ENCODE measurements around the gene CPN1.
"Not testable (repeated sequence)": the region's sequence is repeated elsewhere in the genome, so short reads cannot be mapped to it uniquely, and the experiment has no call there.

The CPN1 gene

DNA sequence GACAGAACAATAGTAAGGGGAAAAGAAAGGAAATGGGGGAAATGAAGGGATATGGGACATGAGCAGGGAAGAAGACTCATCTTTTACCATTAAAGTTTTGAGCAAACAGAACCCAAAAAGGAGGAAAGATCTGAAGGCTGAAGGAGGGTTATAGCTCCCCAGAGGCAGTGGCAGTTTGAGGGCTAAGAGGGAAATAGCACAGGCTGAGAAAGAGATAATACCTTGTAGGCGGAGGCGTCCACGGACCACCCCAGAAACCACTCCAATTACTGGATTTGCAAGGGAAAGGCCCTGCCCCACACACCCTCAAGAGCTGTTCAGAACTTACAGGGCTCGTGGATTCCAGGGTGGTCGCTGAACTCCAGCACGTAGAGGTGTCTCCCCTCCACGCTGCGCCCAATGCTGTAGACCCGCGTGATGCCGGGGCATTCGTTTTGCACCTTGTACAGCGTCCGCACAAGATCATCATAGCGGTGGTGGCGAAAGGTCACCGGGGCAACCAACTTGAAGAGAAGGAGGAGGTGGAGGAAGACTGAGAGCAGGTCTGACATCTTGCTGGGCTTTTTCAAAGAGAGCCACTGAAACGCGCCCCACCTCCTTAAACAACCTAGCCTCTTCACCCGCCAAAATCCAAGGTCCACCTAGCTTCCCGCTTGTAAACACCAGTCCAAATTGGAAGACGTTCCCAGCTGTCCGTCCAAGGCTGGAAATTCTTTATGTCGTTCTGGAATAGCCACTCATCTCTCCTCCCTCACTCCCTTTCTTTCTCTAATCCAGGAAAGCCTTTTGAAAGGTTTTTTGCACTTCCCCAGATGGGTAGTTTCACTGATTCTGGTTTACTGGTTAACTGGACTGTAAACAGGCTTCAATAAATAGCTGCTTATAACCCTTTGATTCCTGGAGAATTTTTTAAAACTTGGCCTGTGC, at the start of gene CPN1:
Gene CPN1, minus strand, starts transcription at position 795 of the 927 bp plus-strand sequence. Its CDS starts 244 bp downstream, at position 551.
- Histone ChIP-seq H3K27ac (ENCODE audit: low read depth, low read length) (no peak within 1 kb of the TSS), H3K4me1 (ENCODE audit: control insufficient read depth, insufficient read depth, low read length) (no peaks in the 10 kb centered on the region), H3K4me3 (ENCODE audit: low read length) (no peak within 1 kb of the TSS), H3K9ac (ENCODE audit: low read length) (no peak within 1 kb of the TSS), H3K27me3 (ENCODE audit: control insufficient read depth, insufficient read depth, low read length) (no peaks in the 10 kb centered on the region), H3K36me3 (ENCODE audit: control insufficient read depth, insufficient read depth, low read length) (no peaks in the 10 kb centered on the region)

DNA sequence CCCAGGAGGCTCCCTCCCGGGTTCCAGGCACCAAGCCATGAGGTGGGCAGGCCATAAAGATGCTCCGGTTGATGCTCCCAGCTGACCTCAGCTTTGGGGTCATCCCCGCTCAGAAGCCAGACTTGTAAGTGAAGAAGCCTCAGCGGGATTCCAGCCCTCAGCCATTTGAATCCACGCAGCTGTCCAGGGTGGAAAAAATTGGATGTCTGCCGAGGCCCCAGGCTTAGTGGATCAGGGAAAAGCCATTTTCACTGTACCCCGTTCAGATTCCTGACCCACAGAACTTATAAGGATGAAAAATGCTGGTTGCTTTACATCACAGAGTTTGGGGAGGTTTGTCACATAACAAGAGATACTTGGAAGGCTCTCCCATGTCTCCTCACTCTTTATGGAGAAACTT, 49.2 kb upstream of the CPN1 start:
- Histone ChIP-seq H3K4me1 (ENCODE audit: control insufficient read depth, insufficient read depth, low read length) (no peaks in the 10 kb centered on the region), H3K27ac (ENCODE audit: low read depth, low read length) (no peak overlapping the region), H3K27me3 (ENCODE audit: control insufficient read depth, insufficient read depth, low read length) (no peaks in the 10 kb centered on the region), H3K4me3 (ENCODE audit: low read length) (no peak overlapping the region), H3K36me3 (ENCODE audit: control insufficient read depth, insufficient read depth, low read length) (no peaks in the 10 kb centered on the region), H3K9ac (ENCODE audit: low read length) (no peak overlapping the region)

DNA sequence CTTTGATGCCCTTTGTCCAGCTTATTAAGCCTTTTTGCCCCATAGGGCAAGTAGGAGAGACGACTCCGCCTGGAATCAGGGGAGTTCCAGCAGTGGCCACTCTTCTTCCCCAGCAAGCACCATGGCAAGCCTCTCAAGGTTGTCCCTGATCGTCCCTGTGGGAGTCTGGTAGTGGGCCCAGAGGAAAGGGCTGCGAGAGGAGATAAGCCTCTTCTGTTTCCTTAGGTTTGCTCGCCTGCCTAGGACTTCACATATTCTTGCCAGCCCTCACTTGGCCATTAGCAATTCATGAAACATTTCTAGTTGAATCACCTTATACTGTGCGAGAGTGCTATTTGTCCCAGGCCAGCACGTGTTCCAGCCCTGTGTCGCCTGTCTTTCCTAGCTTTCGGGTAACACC, 47.8 kb upstream of the CPN1 start:
- Histone ChIP-seq H3K4me3 (ENCODE audit: low read length) (no peak overlapping the region), H3K4me1 (ENCODE audit: control insufficient read depth, insufficient read depth, low read length) (no peaks in the 10 kb centered on the region), H3K27me3 (ENCODE audit: control insufficient read depth, insufficient read depth, low read length) (no peaks in the 10 kb centered on the region), H3K9ac (ENCODE audit: low read length) (no peak overlapping the region), H3K36me3 (ENCODE audit: control insufficient read depth, insufficient read depth, low read length) (no peaks in the 10 kb centered on the region), H3K27ac (ENCODE audit: low read depth, low read length) (no peak overlapping the region)

DNA sequence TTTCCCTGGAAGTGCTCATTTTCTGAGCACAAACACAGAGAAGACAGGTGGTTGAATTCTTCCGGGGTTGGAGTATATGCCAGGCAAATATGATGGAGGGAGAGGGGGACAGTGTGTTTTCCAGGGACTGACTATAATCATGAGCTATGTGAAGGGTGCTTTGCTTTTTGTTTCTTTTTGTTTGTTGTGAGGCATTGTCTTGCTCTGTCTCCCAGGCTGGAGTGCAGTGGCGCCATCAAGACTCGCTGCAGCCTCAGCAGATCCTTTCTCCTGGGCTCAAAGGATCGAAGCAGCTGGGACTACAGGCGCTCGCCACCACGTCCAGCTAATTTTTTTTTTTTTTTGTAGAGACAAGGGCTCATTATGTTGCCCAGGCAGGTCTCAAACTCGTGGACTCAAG, 47.3 kb upstream of the CPN1 start:
- no peak overlapping the region for H3K27ac ChIP-seq (ENCODE audit: low read depth, low read length)
- no peak overlapping the region for H3K4me3 ChIP-seq (ENCODE audit: low read length)
- H3K36me3 ChIP-seq (ENCODE audit: control insufficient read depth, insufficient read depth, low read length): no peaks in the 10 kb centered on the region
- no peak overlapping the region for H3K9ac ChIP-seq (ENCODE audit: low read length)
- no peaks in the 10 kb centered on the region for H3K4me1 ChIP-seq (ENCODE audit: control insufficient read depth, insufficient read depth, low read length)
- H3K27me3 ChIP-seq (ENCODE audit: control insufficient read depth, insufficient read depth, low read length): no peaks in the 10 kb centered on the region

DNA sequence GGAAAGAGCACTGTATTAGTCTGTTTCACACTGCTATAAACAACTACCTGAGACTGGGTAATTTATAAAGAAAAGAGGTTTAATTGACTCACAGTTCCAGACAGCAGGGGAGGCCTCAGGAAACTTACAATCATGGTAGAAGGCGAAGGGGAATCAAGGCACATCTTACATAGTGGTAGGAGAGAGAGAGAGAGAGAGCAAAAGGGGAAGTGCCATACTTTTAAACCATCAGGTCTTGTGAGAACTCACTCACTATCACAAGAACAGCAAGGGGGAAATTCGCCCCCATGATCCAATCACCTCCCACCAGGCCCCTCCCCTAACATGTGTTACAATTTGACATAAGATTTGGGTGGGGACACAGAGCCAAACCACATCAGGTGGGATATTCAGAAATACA, 43.7 kb upstream of the CPN1 start:
- H3K27ac ChIP-seq (ENCODE audit: low read depth, low read length): not testable (repeated sequence)

DNA sequence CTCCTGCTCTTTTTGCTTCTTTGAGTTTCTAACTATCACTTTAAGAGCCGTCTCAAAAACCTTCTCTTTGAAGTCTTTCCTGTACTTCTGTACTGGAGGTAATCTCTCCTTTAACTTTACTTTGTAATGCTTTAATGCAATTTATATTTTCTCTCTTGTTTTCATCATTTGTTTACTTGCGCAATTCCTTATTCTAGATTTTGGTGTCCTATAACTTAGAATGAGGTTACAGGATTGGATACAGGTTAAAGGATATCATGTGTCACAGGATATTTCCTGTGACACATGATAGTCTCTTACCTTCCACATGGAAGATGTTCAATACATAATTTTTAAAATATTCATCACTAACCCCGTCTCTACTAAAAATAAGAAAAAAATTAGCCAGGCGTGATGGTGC, 42.4 kb upstream of the CPN1 start:
- Histone ChIP-seq H3K4me1 (ENCODE audit: control insufficient read depth, insufficient read depth, low read length) (no peaks in the 10 kb centered on the region), H3K4me3 (ENCODE audit: low read length) (no peak overlapping the region), H3K36me3 (ENCODE audit: control insufficient read depth, insufficient read depth, low read length) (no peaks in the 10 kb centered on the region)

More for the DNA sequence above, 43.7 kb upstream of the CPN1 start:
- not testable (repeated sequence) for H3K9ac ChIP-seq (ENCODE audit: low read length); H3K4me1 ChIP-seq (ENCODE audit: control insufficient read depth, insufficient read depth, low read length); H3K4me3 ChIP-seq (ENCODE audit: low read length); H3K27me3 ChIP-seq (ENCODE audit: control insufficient read depth, insufficient read depth, low read length); H3K36me3 ChIP-seq (ENCODE audit: control insufficient read depth, insufficient read depth, low read length)

DNA sequence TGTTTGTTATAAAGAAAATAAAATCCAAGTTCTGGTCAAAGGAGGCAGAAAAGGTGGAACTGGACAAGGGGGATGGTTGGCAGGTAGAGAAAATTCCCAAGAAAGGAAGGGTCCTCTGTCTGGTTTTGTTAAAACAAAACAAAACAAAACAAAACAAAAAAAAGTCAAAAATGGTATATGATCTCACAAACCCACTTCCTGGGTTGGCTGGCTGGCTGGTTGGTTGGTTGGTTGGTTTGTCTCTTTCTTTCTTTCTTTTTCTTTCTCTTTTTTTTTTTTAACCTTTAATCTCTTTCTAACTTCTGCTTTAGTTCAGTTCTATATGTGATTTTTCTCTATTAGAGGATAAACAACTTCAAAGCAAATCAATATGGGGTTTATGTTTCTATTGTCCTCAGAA, 41.1 kb upstream of the CPN1 start:
- Histone ChIP-seq H3K27me3 (ENCODE audit: control insufficient read depth, insufficient read depth, low read length) (no peaks in the 10 kb centered on the region), H3K9ac (ENCODE audit: low read length) (no peak overlapping the region), H3K27ac (ENCODE audit: low read depth, low read length) (no peak overlapping the region), H3K4me1 (ENCODE audit: control insufficient read depth, insufficient read depth, low read length) (no peaks in the 10 kb centered on the region), H3K4me3 (ENCODE audit: low read length) (no peak overlapping the region), H3K36me3 (ENCODE audit: control insufficient read depth, insufficient read depth, low read length) (no peaks in the 10 kb centered on the region)

More for the DNA sequence above, 42.4 kb upstream of the CPN1 start:
- H3K27ac ChIP-seq (ENCODE audit: low read depth, low read length): no peak overlapping the region
- no peaks in the 10 kb centered on the region for H3K27me3 ChIP-seq (ENCODE audit: control insufficient read depth, insufficient read depth, low read length)
- H3K9ac ChIP-seq (ENCODE audit: low read length): no peak overlapping the region

DNA sequence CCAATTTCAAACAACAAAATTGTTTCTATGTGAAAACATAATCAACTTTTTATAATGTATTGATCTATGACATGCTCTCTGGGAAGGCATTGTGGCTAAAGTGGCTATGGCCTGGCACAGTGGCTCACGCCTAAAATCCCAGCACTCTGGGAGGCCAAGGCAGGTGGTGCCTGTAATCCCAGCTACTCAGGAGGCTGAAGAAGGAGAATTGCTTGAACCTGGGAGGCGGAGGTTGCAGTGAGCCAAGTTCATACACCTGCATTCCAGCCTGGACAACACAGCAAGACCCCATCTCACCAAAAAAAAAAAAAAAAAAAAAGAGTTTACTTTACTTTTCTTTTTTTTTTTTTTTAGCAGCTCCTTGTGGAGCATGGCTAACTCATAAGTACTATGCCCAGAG, 38.9 kb upstream of the CPN1 start:
- Histone ChIP-seq H3K36me3 (ENCODE audit: control insufficient read depth, insufficient read depth, low read length) (no peaks in the 10 kb centered on the region), H3K9ac (ENCODE audit: low read length) (no peak overlapping the region), H3K4me1 (ENCODE audit: control insufficient read depth, insufficient read depth, low read length) (no peaks in the 10 kb centered on the region), H3K27ac (ENCODE audit: low read depth, low read length) (no peak overlapping the region), H3K4me3 (ENCODE audit: low read length) (no peak overlapping the region), H3K27me3 (ENCODE audit: control insufficient read depth, insufficient read depth, low read length) (no peaks in the 10 kb centered on the region)

DNA sequence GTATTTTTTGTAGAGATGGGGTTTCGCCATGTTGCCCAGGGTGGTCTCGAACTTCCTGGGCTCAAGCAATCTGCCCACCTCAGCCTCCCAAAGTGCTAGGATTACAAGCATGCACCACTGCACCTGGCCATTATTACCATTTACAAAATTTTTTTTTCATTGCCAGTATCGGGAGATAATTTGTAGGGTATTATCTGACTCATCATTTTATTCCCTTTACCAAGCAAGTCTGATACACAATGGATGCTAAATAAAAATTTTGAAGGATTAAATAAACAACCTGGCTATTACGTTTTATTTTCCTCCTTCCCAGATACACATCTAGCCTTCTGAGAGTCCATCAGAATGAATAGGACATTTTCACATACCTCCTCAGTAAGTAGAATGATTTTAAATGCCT, 38.1 kb upstream of the CPN1 start:
- Histone ChIP-seq H3K9ac (ENCODE audit: low read length) (no peak overlapping the region), H3K27me3 (ENCODE audit: control insufficient read depth, insufficient read depth, low read length) (no peaks in the 10 kb centered on the region), H3K4me3 (ENCODE audit: low read length) (no peak overlapping the region), H3K36me3 (ENCODE audit: control insufficient read depth, insufficient read depth, low read length) (no peaks in the 10 kb centered on the region), H3K4me1 (ENCODE audit: control insufficient read depth, insufficient read depth, low read length) (no peaks in the 10 kb centered on the region), H3K27ac (ENCODE audit: low read depth, low read length) (no peak overlapping the region)

DNA sequence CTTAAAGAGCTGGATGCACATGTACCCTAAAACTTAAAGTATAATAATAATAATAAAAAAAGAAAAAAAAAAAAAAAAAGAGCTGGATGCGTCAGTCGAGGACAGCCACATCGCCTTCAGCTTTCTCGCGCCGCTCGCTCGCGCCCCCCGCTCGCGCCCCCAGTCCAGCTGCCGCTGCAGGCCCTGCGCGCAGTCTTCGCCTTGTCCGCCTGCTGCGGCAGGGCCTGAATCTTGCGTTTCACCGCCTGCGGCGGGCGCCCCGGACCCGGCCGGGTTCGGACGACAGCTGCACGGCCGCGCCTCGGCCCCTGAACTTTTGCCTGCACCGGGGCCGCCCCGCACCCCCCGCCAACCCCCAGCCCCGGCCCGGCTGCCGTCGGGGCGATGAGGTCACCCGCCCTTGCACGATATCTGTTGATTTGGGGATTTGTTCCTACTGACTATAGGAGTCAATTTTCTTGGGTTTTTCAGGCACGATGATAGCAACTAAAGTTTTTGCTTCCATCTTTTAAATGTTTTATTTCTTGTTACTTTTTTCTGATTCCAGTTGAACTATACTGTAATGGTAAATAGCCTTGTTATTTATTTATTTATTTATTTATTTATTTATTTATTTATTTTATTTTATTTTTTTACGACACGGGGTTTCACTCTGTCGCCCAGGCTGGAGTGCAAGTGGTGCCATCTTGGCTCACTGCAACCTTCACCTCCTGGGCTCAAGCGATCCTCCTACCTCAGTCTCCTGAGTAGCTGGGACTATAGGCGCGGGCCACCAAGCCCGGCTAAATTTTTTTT, 33.5 kb upstream of the CPN1 start:
- Histone ChIP-seq H3K36me3 (ENCODE audit: control insufficient read depth, insufficient read depth, low read length) (no peaks in the 10 kb centered on the region), H3K9ac (ENCODE audit: low read length) (no peak overlapping the region), H3K27ac (ENCODE audit: low read depth, low read length) (no peak overlapping the region), H3K27me3 (ENCODE audit: control insufficient read depth, insufficient read depth, low read length) (peaks cover 2% of the 10 kb centered on the region), H3K4me1 (ENCODE audit: control insufficient read depth, insufficient read depth, low read length) (no peaks in the 10 kb centered on the region), H3K4me3 (ENCODE audit: low read length) (no peak overlapping the region)

DNA sequence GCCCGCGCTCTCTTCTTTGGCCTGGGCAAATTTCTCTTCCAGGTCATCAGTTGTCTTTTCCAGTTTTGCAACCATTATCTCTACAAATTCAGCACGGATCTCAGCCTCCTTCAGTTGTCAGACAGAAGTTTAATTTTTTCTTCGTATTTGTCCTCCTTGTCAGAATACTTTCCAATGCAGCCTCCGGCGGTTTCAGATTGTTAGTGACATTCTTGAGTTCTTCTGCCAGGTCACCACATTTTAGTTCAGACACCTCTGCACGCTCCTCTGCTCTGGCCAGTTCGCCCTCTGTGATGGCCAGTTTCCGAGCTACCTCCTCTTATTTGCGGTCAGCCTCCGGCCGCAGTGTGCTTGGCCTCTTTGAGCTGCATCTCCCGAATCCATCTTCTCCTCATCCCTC, 32.8 kb upstream of the CPN1 start:
- H3K27me3 ChIP-seq (ENCODE audit: control insufficient read depth, insufficient read depth, low read length): peaks cover 2% of the 10 kb centered on the region
- no peaks in the 10 kb centered on the region for H3K4me1 ChIP-seq (ENCODE audit: control insufficient read depth, insufficient read depth, low read length)
- H3K27ac ChIP-seq (ENCODE audit: low read depth, low read length): no peak overlapping the region
- H3K4me3 ChIP-seq (ENCODE audit: low read length): no peak overlapping the region
- H3K9ac ChIP-seq (ENCODE audit: low read length): no peak overlapping the region
- no peaks in the 10 kb centered on the region for H3K36me3 ChIP-seq (ENCODE audit: control insufficient read depth, insufficient read depth, low read length)

DNA sequence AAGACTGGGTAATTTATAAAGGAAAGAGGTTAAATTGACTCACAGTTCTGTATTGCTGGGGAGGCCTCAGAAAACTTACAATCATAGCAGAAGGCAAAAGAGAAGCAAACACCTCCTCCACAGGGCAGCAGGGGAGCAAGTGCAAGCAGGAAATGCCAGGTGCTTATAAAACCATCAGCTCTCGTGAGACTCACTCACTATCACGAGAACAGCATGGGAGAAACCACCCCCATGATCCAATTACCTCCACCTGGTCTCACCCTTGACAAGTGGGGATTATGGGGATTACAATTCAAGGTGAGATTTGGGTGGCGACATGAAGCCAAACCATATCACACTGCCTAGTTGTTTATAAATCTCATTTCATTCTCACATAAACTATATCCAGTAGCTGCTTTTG, 28.0 kb upstream of the CPN1 start:
- Histone ChIP-seq H3K4me3 (ENCODE audit: low read length) (no peak overlapping the region), H3K27ac (ENCODE audit: low read depth, low read length) (no peak overlapping the region), H3K27me3 (ENCODE audit: control insufficient read depth, insufficient read depth, low read length) (peaks cover 2% of the 10 kb centered on the region), H3K4me1 (ENCODE audit: control insufficient read depth, insufficient read depth, low read length) (no peaks in the 10 kb centered on the region), H3K36me3 (ENCODE audit: control insufficient read depth, insufficient read depth, low read length) (no peaks in the 10 kb centered on the region), H3K9ac (ENCODE audit: low read length) (no peak overlapping the region)

Measured in rectal smooth muscle tissue (tissue), 1 donor.